PFSK-1 (cell line): ENCODE data around the gene ID2.

Experiments used
- FOXP2 ChIP-seq: optimal IDR thresholded peaks from 2 replicates; pipeline ENCODE3; 2011; ENCODE audit warnings: borderline replicate concordance, control low read depth, inconsistent platforms; ENCODE audit not compliant: insufficient read depth; ENCODE audit errors: extremely low read length, extremely low read depth
- POLR2AphosphoS5 ChIP-seq: IDR thresholded peaks from 2 replicates; pipeline ENCODE4 v1.6.1; 2012; ENCODE audit warnings: low read depth, mild to moderate bottlenecking, control low read depth, low read length, moderate library complexity
- REST ChIP-seq, 2 experiments: IDR thresholded peaks; 2 replicates each; pipeline versions ENCODE4 v1.6.1 to v1.8.0; 2011 to 2012; ENCODE audit warnings: low read depth in 2 of 2, low read length in 2 of 2, control low read depth in 1 of 2, inconsistent platforms in 1 of 2, mild to moderate bottlenecking in 1 of 2, moderate library complexity in 1 of 2; ENCODE audit not compliant: insufficient read depth in 1 of 2
- SIN3A ChIP-seq: IDR thresholded peaks from 2 replicates; pipeline ENCODE4 v1.6.1; 2012; ENCODE audit warnings: mild to moderate bottlenecking, low read length, moderate library complexity, borderline replicate concordance; ENCODE audit not compliant: insufficient read depth
- TAF1 ChIP-seq: IDR thresholded peaks from 2 replicates; pipeline ENCODE4 v1.6.1; 2012; ENCODE audit warnings: low read length, control low read depth, borderline replicate concordance; ENCODE audit not compliant: insufficient read depth

Gene ID2

GRCh38 chr2:8641301-8641965 is 40.4 kb upstream of the ID2 start:
- no peak for TF ChIP-seq REST (IDR thresholded peaks at IDR 0.05; ENCODE audit: insufficient read depth in 1 of 2, low read depth in 2 of 2, low read length in 2 of 2)
- no peak for TF ChIP-seq TAF1
- no peak for TF ChIP-seq SIN3A
- no peak for TF ChIP-seq FOXP2
- no peak for TF ChIP-seq POLR2AphosphoS5

GRCh38 chr2:8642366-8643068 is 39.3 kb upstream of the ID2 start:
- TF ChIP-seq FOXP2 (no peak), SIN3A (no peak), POLR2AphosphoS5 (no peak), TAF1 (no peak), REST (IDR thresholded peaks at IDR 0.05; ENCODE audit: insufficient read depth in 1 of 2, low read depth in 2 of 2, low read length in 2 of 2) (no peak)

- no peak for TF ChIP-seq TAF1
- no peak for TF ChIP-seq POLR2AphosphoS5
- TF ChIP-seq REST (IDR thresholded peaks at IDR 0.05; ENCODE audit: insufficient read depth in 1 of 2, low read depth in 2 of 2, low read length in 2 of 2) = no peak
- no peak for TF ChIP-seq SIN3A
- no peak for TF ChIP-seq FOXP2
Observed at GRCh38 chr2:8643250-8643995, 38.4 kb upstream of the ID2 start.

GRCh38 chr2:8643996-8644356 is 37.9 kb upstream of the ID2 start:
- TF ChIP-seq FOXP2 = no peak
- TF ChIP-seq SIN3A = no peak
- TF ChIP-seq TAF1 = no peak
- TF ChIP-seq REST (IDR thresholded peaks at IDR 0.05; ENCODE audit: insufficient read depth in 1 of 2, low read depth in 2 of 2, low read length in 2 of 2) = no peak
- no peak for TF ChIP-seq POLR2AphosphoS5
